Measurements from ENCODE around the gene HMCN1.

The HMCN1 gene

GRCh38 chr1:186079084-186079684, 345.0 kb downstream of the HMCN1 start:
- no peak overlapping the region for H3K27ac ChIP-seq (ENCODE audit: low read length, poor library complexity, severe bottlenecking)
- peak overlapping the region; percentile 49 to 86 for H3K18ac ChIP-seq (ENCODE audit: low read depth in 1 of 2, low read length in 2 of 2)
- H3K4me1 ChIP-seq (ENCODE audit: control insufficient read depth, insufficient read depth, low read depth, low read length) = peaks cover 3% of the 10 kb centered on the region
- H3K79me1 ChIP-seq (replicated peaks; ENCODE audit: low read length, poor library complexity, severe bottlenecking) = no peaks in the 10 kb centered on the region
- no peak overlapping the region for H3K4me3 ChIP-seq (ENCODE audit: insufficient read depth in 1 of 2, low read depth in 1 of 2, low read length in 2 of 2)
- peak overlapping the region; percentile 63 for H4K8ac ChIP-seq (ENCODE audit: low read length)
- peak overlapping the region in 1 of 2 experiments; percentile 32 for H3K4ac ChIP-seq (ENCODE audit: low read depth in 1 of 2, low read length in 2 of 2)
- no peaks in the 10 kb centered on the region for H3K9me3 ChIP-seq (ENCODE audit: control insufficient read depth, low read length)
- H3K4me2 ChIP-seq (ENCODE audit: low read length, poor library complexity, severe bottlenecking) = no peak overlapping the region
- peak overlapping the region; percentile 72 for H4K91ac ChIP-seq (ENCODE audit: low read length)
- no peak overlapping the region for H2AFZ ChIP-seq (ENCODE audit: low read depth, low read length)
- H3K27me3 ChIP-seq (ENCODE audit: control insufficient read depth in 1 of 2, insufficient read depth in 1 of 2, low read length in 2 of 2) = no peaks in the 10 kb centered on the region
- H2BK15ac ChIP-seq (ENCODE audit: low read depth, poor library complexity, severe bottlenecking) = no peak overlapping the region
- DNase-seq = no peak
- H3K23ac ChIP-seq (ENCODE audit: low read length in 2 of 2) = peak overlapping the region in 1 of 2 experiments; percentile 14
- peaks cover 6 to 80% of the 10 kb centered on the region in 2 experiments for H3K36me3 ChIP-seq (ENCODE audit: control insufficient read depth in 1 of 2, insufficient read depth in 2 of 2, low read depth in 1 of 2, low read length in 2 of 2)
- no peak overlapping the region for H3K9ac ChIP-seq (ENCODE audit: low read length)
- no peak overlapping the region for H2BK5ac ChIP-seq (ENCODE audit: low read depth, low read length, poor library complexity, severe bottlenecking)
- H2AK5ac ChIP-seq (ENCODE audit: low read length, severe bottlenecking) = no peak overlapping the region
- no peak overlapping the region for H2BK120ac ChIP-seq (ENCODE audit: low read depth, low read length)
- H2BK12ac ChIP-seq (ENCODE audit: low read length in 2 of 2) = peak overlapping the region; percentile 49 to 90
- 81% methylated on average over 7 of the region's 7 CpGs for WGBS
- H3K14ac ChIP-seq (ENCODE audit: low read length in 2 of 2) = peak overlapping the region in 1 of 2 experiments; percentile 61

GRCh38 chr1:186082235-186082937, 348.2 kb downstream of the HMCN1 start:
- Histone ChIP-seq H3K4me3 (ENCODE audit: insufficient read depth in 1 of 2, low read depth in 1 of 2, low read length in 2 of 2) (no peak overlapping the region), H3K18ac (ENCODE audit: low read depth in 1 of 2, low read length in 2 of 2) (peak overlapping the region in 1 of 2 experiments; percentile 77), H4K91ac (ENCODE audit: low read length) (no peak overlapping the region), H3K14ac (ENCODE audit: low read length in 2 of 2) (no peak overlapping the region), H2AFZ (ENCODE audit: low read depth, low read length) (no peak overlapping the region), H3K27me3 (ENCODE audit: control insufficient read depth in 1 of 2, insufficient read depth in 1 of 2, low read length in 2 of 2) (no peaks in the 10 kb centered on the region), H2BK15ac (ENCODE audit: low read depth, poor library complexity, severe bottlenecking) (no peak overlapping the region), H3K9ac (ENCODE audit: low read length) (no peak overlapping the region), H4K8ac (ENCODE audit: low read length) (no peak overlapping the region), H3K4me2 (ENCODE audit: low read length, poor library complexity, severe bottlenecking) (no peak overlapping the region), H2BK12ac (ENCODE audit: low read length in 2 of 2) (no peak overlapping the region), H2AK5ac (ENCODE audit: low read length, severe bottlenecking) (no peak overlapping the region), H2BK120ac (ENCODE audit: low read depth, low read length) (no peak overlapping the region), H3K23ac (ENCODE audit: low read length in 2 of 2) (no peak overlapping the region), H3K79me1 (replicated peaks; ENCODE audit: low read length, poor library complexity, severe bottlenecking) (no peaks in the 10 kb centered on the region), H3K36me3 (ENCODE audit: control insufficient read depth in 1 of 2, insufficient read depth in 2 of 2, low read depth in 1 of 2, low read length in 2 of 2) (peaks cover 6 to 97% of the 10 kb centered on the region in 2 experiments), H2BK5ac (ENCODE audit: low read depth, low read length, poor library complexity, severe bottlenecking) (no peak overlapping the region), H3K27ac (ENCODE audit: low read length, poor library complexity, severe bottlenecking) (peak overlapping the region; percentile 70), H3K9me3 (ENCODE audit: control insufficient read depth, low read length) (no peaks in the 10 kb centered on the region), H3K4ac (ENCODE audit: low read depth in 1 of 2, low read length in 2 of 2) (no peak overlapping the region), H3K4me1 (ENCODE audit: control insufficient read depth, insufficient read depth, low read depth, low read length) (peaks cover 3% of the 10 kb centered on the region)
- 23% methylated on average over 5 of the region's 6 CpGs for WGBS
- DNase-seq = peak; percentile 92

- Histone ChIP-seq H3K4ac (ENCODE audit: low read depth in 1 of 2, low read length in 2 of 2) (no peak overlapping the region), H2AFZ (ENCODE audit: low read depth, low read length) (no peak overlapping the region), H3K9me3 (ENCODE audit: control insufficient read depth, low read length) (no peaks in the 10 kb centered on the region), H3K4me3 (ENCODE audit: insufficient read depth in 1 of 2, low read depth in 1 of 2, low read length in 2 of 2) (no peak overlapping the region), H3K27ac (ENCODE audit: low read length, poor library complexity, severe bottlenecking) (no peak overlapping the region), H4K91ac (ENCODE audit: low read length) (no peak overlapping the region), H4K8ac (ENCODE audit: low read length) (no peak overlapping the region), H3K36me3 (ENCODE audit: control insufficient read depth in 1 of 2, insufficient read depth in 2 of 2, low read depth in 1 of 2, low read length in 2 of 2) (peaks cover 2 to 98% of the 10 kb centered on the region in 2 experiments), H3K18ac (ENCODE audit: low read depth in 1 of 2, low read length in 2 of 2) (no peak overlapping the region), H3K9ac (ENCODE audit: low read length) (no peak overlapping the region), H2BK12ac (ENCODE audit: low read length in 2 of 2) (no peak overlapping the region), H3K4me2 (ENCODE audit: low read length, poor library complexity, severe bottlenecking) (no peak overlapping the region), H2AK5ac (ENCODE audit: low read length, severe bottlenecking) (no peak overlapping the region), H3K79me1 (replicated peaks; ENCODE audit: low read length, poor library complexity, severe bottlenecking) (no peaks in the 10 kb centered on the region), H3K4me1 (ENCODE audit: control insufficient read depth, insufficient read depth, low read depth, low read length) (peaks cover 2% of the 10 kb centered on the region), H2BK120ac (ENCODE audit: low read depth, low read length) (no peak overlapping the region), H2BK15ac (ENCODE audit: low read depth, poor library complexity, severe bottlenecking) (no peak overlapping the region), H3K14ac (ENCODE audit: low read length in 2 of 2) (no peak overlapping the region), H2BK5ac (ENCODE audit: low read depth, low read length, poor library complexity, severe bottlenecking) (no peak overlapping the region), H3K27me3 (ENCODE audit: control insufficient read depth in 1 of 2, insufficient read depth in 1 of 2, low read length in 2 of 2) (no peaks in the 10 kb centered on the region), H3K23ac (ENCODE audit: low read length in 2 of 2) (no peak overlapping the region)
- no peak for DNase-seq
- WGBS = 100% methylated on average over 2 of the region's 3 CpGs
Observed at GRCh38 chr1:186086583-186086982, 352.4 kb downstream of the HMCN1 start.

GRCh38 chr1:186089940-186090339, 355.7 kb downstream of the HMCN1 start:
- H2AK5ac ChIP-seq (ENCODE audit: low read length, severe bottlenecking) = no peak overlapping the region
- H2BK5ac ChIP-seq (ENCODE audit: low read depth, low read length, poor library complexity, severe bottlenecking) = no peak overlapping the region
- H3K9me3 ChIP-seq (ENCODE audit: control insufficient read depth, low read length) = no peaks in the 10 kb centered on the region
- H3K14ac ChIP-seq (ENCODE audit: low read length in 2 of 2) = no peak overlapping the region
- no peak overlapping the region for H2BK120ac ChIP-seq (ENCODE audit: low read depth, low read length)
- no peak overlapping the region for H4K8ac ChIP-seq (ENCODE audit: low read length)
- DNase-seq = no peak
- H3K4me1 ChIP-seq (ENCODE audit: control insufficient read depth, insufficient read depth, low read depth, low read length) = no peaks in the 10 kb centered on the region
- no peak overlapping the region for H2BK15ac ChIP-seq (ENCODE audit: low read depth, poor library complexity, severe bottlenecking)
- no peak overlapping the region for H3K23ac ChIP-seq (ENCODE audit: low read length in 2 of 2)
- no peak overlapping the region for H3K4ac ChIP-seq (ENCODE audit: low read depth in 1 of 2, low read length in 2 of 2)
- no peak overlapping the region for H4K91ac ChIP-seq (ENCODE audit: low read length)
- H3K18ac ChIP-seq (ENCODE audit: low read depth in 1 of 2, low read length in 2 of 2) = no peak overlapping the region
- H3K79me1 ChIP-seq (replicated peaks; ENCODE audit: low read length, poor library complexity, severe bottlenecking) = no peaks in the 10 kb centered on the region
- no peak overlapping the region for H3K27ac ChIP-seq (ENCODE audit: low read length, poor library complexity, severe bottlenecking)
- H2BK12ac ChIP-seq (ENCODE audit: low read length in 2 of 2) = no peak overlapping the region
- H2AFZ ChIP-seq (ENCODE audit: low read depth, low read length) = no peak overlapping the region
- no peak overlapping the region for H3K4me2 ChIP-seq (ENCODE audit: low read length, poor library complexity, severe bottlenecking)
- no peak overlapping the region for H3K9ac ChIP-seq (ENCODE audit: low read length)
- no peak overlapping the region for H3K4me3 ChIP-seq (ENCODE audit: insufficient read depth in 1 of 2, low read depth in 1 of 2, low read length in 2 of 2)
- H3K36me3 ChIP-seq (ENCODE audit: control insufficient read depth in 1 of 2, insufficient read depth in 2 of 2, low read depth in 1 of 2, low read length in 2 of 2) = peaks cover 2 to 85% of the 10 kb centered on the region in 2 experiments
- no peaks in the 10 kb centered on the region for H3K27me3 ChIP-seq (ENCODE audit: control insufficient read depth in 1 of 2, insufficient read depth in 1 of 2, low read length in 2 of 2)
- 83% methylated on average over 1 of the region's 4 CpGs for WGBS
